CD4-positive, alpha-beta T cell (primary cell): ENCODE measurements around the gene LPP. TPM values are rescaled to one million over a fixed set of nuclear protein-coding genes. Genes with fewer than 3 reads are reported as not detected.

Source experiments
- ATAC-seq: fragments of 200-7000 bp; cut with Tn5 transposase; one replicate; pipeline ENCODE4 v1.10.0; 2022; ENCODE audit warnings: mild to moderate bottlenecking; ENCODE audit not compliant: poor library complexity
- CTCF ChIA-PET: fragments of 350-600 bp; sonication (Branson Sonifier 250); formaldehyde crosslinking; loops from one replicate; lab custom pipeline; 2021; ENCODE audit warnings: antibody characterized with exemption, inconsistent platforms; lab: Charles Lee
- POLR2A ChIA-PET: fragments of 350-600 bp; sonication (Branson Sonifier 250); formaldehyde crosslinking; loops from one replicate; lab custom pipeline; 2021; ENCODE audit warnings: antibody characterized with exemption, inconsistent platforms; lab: Charles Lee
- DNase-seq, 14 experiments: peaks; one replicate each; pipeline ENCODE4 v3.0.0-alpha.2; 2013 to 2020; ENCODE audit warnings: mixed read lengths in 2 of 14
- H3K27ac ChIP-seq, 2 donors: one replicate each; pipeline versions ENCODE4 v1.5.1 to v1.7.0; 2013; ENCODE audit warnings: low read length in 2 of 2, low read depth in 1 of 2, mild to moderate bottlenecking in 1 of 2
- H3K27me3 ChIP-seq, 2 experiments: 1 replicate in 1 of 2; 2 replicates in 1 of 2; pipeline versions ENCODE4 v1.6.1 to v1.7.0; 2013; ENCODE audit warnings: low read length in 2 of 2, control low read depth in 1 of 2, mild to moderate bottlenecking in 1 of 2, moderate library complexity in 1 of 2; ENCODE audit not compliant: insufficient read depth in 2 of 2, control insufficient read depth in 1 of 2
- H3K36me3 ChIP-seq: one replicate; pipeline ENCODE4 v1.6.1; 2013; ENCODE audit warnings: low read length, control low read depth; ENCODE audit not compliant: insufficient read depth
- H3K4me1 ChIP-seq: one replicate; pipeline ENCODE4 v1.6.1; 2013; ENCODE audit warnings: low read length, control low read depth; ENCODE audit not compliant: insufficient read depth
- H3K4me3 ChIP-seq: one replicate; pipeline ENCODE4 v1.5.1; 2013; ENCODE audit warnings: mild to moderate bottlenecking, low read length, moderate library complexity
- H3K9me3 ChIP-seq, 2 experiments: 1 replicate in 1 of 2; 2 replicates in 1 of 2; pipeline versions ENCODE4 v1.6.1 to v1.7.0; 2013; ENCODE audit warnings: low read length in 2 of 2, mild to moderate bottlenecking in 2 of 2, control low read depth in 1 of 2, moderate library complexity in 1 of 2; ENCODE audit not compliant: control insufficient read depth in 1 of 2, insufficient read depth in 1 of 2
- H3K27ac Mint-ChIP-seq: one replicate; pipeline ENCODE4 v1.8.0; 2020; ENCODE audit warnings: mixed read lengths
- H3K27me3 Mint-ChIP-seq: one replicate; pipeline ENCODE4 v1.8.0; 2021; ENCODE audit warnings: mixed read lengths
- H3K36me3 Mint-ChIP-seq: one replicate; pipeline ENCODE4 v1.8.0; 2021; ENCODE audit warnings: low read depth, mixed read lengths
- H3K4me1 Mint-ChIP-seq: one replicate; pipeline ENCODE4 v1.8.0; 2021; ENCODE audit warnings: low read depth, mixed read lengths
- H3K4me3 Mint-ChIP-seq: one replicate; pipeline ENCODE4 v1.8.0; 2020; ENCODE audit warnings: mild to moderate bottlenecking, mixed read lengths
- H3K9me3 Mint-ChIP-seq: one replicate; pipeline ENCODE4 v1.8.0; 2020; ENCODE audit warnings: mixed read lengths
- intact Hi-C, 2 experiments: fragments of 100-400 bp; cut with DNase I in 1 of 2; cut with micrococcal nuclease in 1 of 2; formaldehyde crosslinking; loops; one replicate each; pipeline versions ENCODE4 v1.15.1 to v1.9.0; 2023 to 2025; cut with DNase I, micrococcal nuclease
- total RNA-seq, 174 experiments: library from RNA in 2 of 174; stranded (reverse) in 2 of 174; gene quantifications; one replicate each; pipeline ENCODE4 v1.2.3 and lab custom pipeline; 2021 to 2026
- TF ChIP-seq, protein P1 (sequence below): fragments of 200-600 bp; IDR thresholded peaks from one replicate; pipeline ENCODE4 v1.8.0; 2022; ENCODE audit warnings: antibody characterized with exemption, mild to moderate bottlenecking

Gene LPP
- total RNA-seq, 2 experiments from 2014 or later = 45.6 to 45.9 TPM

DNA sequence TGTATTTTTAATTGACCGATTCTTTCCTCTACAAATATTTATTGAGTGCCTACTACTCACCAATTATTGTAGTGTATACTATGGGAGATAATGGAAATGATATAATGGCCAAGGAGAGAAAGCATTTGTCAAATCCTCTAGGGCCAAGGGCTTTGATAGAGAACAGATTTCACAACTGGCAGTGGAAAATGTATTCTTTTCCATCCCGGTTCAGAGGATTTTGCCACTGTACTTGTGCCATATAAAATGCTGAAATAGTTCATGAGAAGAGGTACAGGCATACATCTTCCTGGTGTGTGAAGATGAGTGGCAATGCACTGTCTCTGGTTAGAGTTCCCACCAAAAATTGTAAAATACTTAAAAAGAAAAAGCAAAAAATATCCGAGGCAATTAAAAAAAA is 566.3 kb downstream of the LPP start:
- Histone ChIP-seq H3K4me3 (no peak overlapping the region), H3K27me3 (no peaks in the 10 kb centered on the region), H3K4me1 (no peaks in the 10 kb centered on the region), H3K27ac (no peak overlapping the region), H3K36me3 (no peaks in the 10 kb centered on the region), H3K9me3 (no peaks in the 10 kb centered on the region)
- Mint-ChIP-seq H3K36me3 (no peaks in the 10 kb centered on the region), H3K4me3 (no peak overlapping the region), H3K27me3 (no peaks in the 10 kb centered on the region), H3K9me3 (no peaks in the 10 kb centered on the region), H3K27ac (no peak overlapping the region), H3K4me1 (peaks cover 10% of the 10 kb centered on the region)
- TF ChIP-seq, protein P1, sequence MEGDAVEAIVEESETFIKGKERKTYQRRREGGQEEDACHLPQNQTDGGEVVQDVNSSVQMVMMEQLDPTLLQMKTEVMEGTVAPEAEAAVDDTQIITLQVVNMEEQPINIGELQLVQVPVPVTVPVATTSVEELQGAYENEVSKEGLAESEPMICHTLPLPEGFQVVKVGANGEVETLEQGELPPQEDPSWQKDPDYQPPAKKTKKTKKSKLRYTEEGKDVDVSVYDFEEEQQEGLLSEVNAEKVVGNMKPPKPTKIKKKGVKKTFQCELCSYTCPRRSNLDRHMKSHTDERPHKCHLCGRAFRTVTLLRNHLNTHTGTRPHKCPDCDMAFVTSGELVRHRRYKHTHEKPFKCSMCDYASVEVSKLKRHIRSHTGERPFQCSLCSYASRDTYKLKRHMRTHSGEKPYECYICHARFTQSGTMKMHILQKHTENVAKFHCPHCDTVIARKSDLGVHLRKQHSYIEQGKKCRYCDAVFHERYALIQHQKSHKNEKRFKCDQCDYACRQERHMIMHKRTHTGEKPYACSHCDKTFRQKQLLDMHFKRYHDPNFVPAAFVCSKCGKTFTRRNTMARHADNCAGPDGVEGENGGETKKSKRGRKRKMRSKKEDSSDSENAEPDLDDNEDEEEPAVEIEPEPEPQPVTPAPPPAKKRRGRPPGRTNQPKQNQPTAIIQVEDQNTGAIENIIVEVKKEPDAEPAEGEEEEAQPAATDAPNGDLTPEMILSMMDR = no peak
- DNase-seq (no peak), ATAC-seq (no peak)
- intact Hi-C loops = no loop called here
- ChIA-PET CTCF (no interaction called here), POLR2A (no interaction called here)

DNA sequence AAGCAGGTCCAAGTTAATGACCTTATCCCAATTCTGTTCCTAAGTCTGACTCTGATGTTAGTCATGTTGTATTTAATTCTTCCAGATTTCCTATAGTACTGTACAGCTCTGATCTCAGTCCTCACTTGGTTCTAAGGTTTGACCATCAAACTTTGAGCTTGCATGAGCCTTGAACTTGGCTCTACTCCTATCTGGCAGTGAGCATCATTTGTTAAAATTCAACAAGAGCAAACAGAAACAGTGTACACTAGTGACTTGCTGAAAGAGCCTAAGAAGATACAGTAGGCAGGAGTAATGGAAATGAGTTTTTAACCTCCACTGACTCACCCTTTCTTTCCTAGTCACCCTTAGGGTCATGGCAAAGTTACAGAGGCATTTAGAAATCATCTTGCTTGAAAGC is 566.7 kb downstream of the LPP start:
- Mint-ChIP-seq H3K36me3 (no peaks in the 10 kb centered on the region), H3K27me3 (no peaks in the 10 kb centered on the region), H3K4me1 (peaks cover 10% of the 10 kb centered on the region), H3K9me3 (no peaks in the 10 kb centered on the region), H3K27ac (no peak overlapping the region), H3K4me3 (no peak overlapping the region)
- ChIA-PET POLR2A (no interaction called here), CTCF (interaction anchor here (1.1 kb wide), 1 partner anchor 10 kb away, joined by 3 read pairs; no protein-coding TSS in a partner anchor)
- TF ChIP-seq, protein P1 = no peak
- ATAC-seq (no peak), DNase-seq (no peak)
- H3K4me1 ChIP-seq = no peaks in the 10 kb centered on the region
- no peaks in the 10 kb centered on the region for H3K9me3 ChIP-seq
- H3K36me3 ChIP-seq = no peaks in the 10 kb centered on the region
- intact Hi-C loops = no loop called here
- no peaks in the 10 kb centered on the region for H3K27me3 ChIP-seq
- H3K4me3 ChIP-seq = no peak overlapping the region
- H3K27ac ChIP-seq = no peak overlapping the region

DNA sequence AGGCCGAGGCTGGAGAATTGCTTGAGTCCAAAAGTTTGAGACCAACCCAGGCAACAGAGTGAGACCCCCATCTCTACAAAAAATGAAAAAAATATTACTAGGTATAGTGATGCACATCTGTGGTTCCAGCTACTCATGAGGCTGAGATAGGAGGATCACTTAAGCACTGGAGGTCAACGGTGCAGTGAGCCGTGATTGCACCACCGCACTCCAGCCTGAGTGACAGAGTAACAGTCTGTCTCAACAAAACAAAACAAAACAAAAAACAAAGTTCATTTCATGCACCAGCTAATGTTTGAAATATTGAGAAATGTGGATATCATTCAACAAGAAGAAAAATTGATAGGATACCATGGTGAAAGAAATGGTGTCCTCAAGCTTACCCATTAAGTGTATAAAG is 567.4 kb downstream of the LPP start:
- ATAC-seq (no peak), DNase-seq (no peak)
- TF ChIP-seq, protein P1 = no peak
- H3K36me3 Mint-ChIP-seq = no peaks in the 10 kb centered on the region
- Histone ChIP-seq H3K9me3 (no peaks in the 10 kb centered on the region), H3K4me3 (no peak overlapping the region), H3K36me3 (no peaks in the 10 kb centered on the region), H3K27ac (no peak overlapping the region), H3K27me3 (no peaks in the 10 kb centered on the region), H3K4me1 (no peaks in the 10 kb centered on the region)
- H3K4me3 Mint-ChIP-seq = no peak overlapping the region
- H3K27me3 Mint-ChIP-seq = no peaks in the 10 kb centered on the region
- H3K4me1 Mint-ChIP-seq = peaks cover 10% of the 10 kb centered on the region
- ChIA-PET CTCF (interaction anchor here (1.1 to 1.3 kb wide), 2 partner anchors 11 to 25 kb away, joined by 3 read pairs; no protein-coding TSS in a partner anchor), POLR2A (no interaction called here)
- H3K9me3 Mint-ChIP-seq = no peaks in the 10 kb centered on the region
- intact Hi-C loops = no loop called here
- H3K27ac Mint-ChIP-seq = no peak overlapping the region
